Muscle of leg (tissue), 11 donors: ENCODE data around the gene RAD51B. TPM values are rescaled to one million over a fixed set of nuclear protein-coding genes. Genes with fewer than 3 reads are reported as not detected.

Experiments used
- DNase-seq: peaks from one replicate; pipeline ENCODE4 v3.0.0; 2013
- H3K27ac ChIP-seq: one replicate; pipeline ENCODE4 v1.5.1; 2013; ENCODE audit warnings: mild to moderate bottlenecking, low read length, control low read depth
- H3K27me3 ChIP-seq: one replicate; pipeline ENCODE4 v1.6.1; 2013; ENCODE audit warnings: low read length; ENCODE audit not compliant: control insufficient read depth, insufficient read depth
- H3K36me3 ChIP-seq: one replicate; pipeline ENCODE4 v1.6.1; 2013; ENCODE audit warnings: low read length; ENCODE audit not compliant: control insufficient read depth, insufficient read depth
- H3K4me1 ChIP-seq: one replicate; pipeline ENCODE4 v1.6.1; 2013; ENCODE audit warnings: low read length; ENCODE audit not compliant: control insufficient read depth, insufficient read depth
- H3K4me3 ChIP-seq: one replicate; pipeline ENCODE4 v1.5.1; 2013; ENCODE audit warnings: low read length, control low read depth
- H3K9me3 ChIP-seq: replicated peaks from 2 replicates; pipeline ENCODE4 v1.6.1; 2013; ENCODE audit warnings: low read depth, low read length; ENCODE audit not compliant: control insufficient read depth
- WGBS: methylation state at CpG from one replicate; pipeline ENCODE4 v1.1.5; 2013; ENCODE audit warnings: missing lambda C conversion rate; ENCODE audit not compliant: insufficient coverage; 5-methylcytosine and 5-hydroxymethylcytosine counted together
- polyA plus RNA-seq, 8 donors: library from polyadenylated mRNA; unstranded; fragments of 120-200 nt; gene quantifications; one replicate each; pipeline versions ENCODE4 v1.2.1 to v1.2.3, GENCODE V29; 2013; ENCODE audit warnings: inconsistent platforms in 1 of 8, low replicate concordance in 1 of 8; ENCODE audit not compliant: insufficient read length in 8 of 8, insufficient read depth in 1 of 8
- total RNA-seq: library from RNA; stranded (reverse); fragments of 120-200 nt; gene quantifications from one replicate; pipeline ENCODE4 v1.2.4, GENCODE V29; 2013

The RAD51B gene
- total and polyA plus RNA-seq, 9 donors: 6.0 to 16.5 (median 7.2) TPM

DNA sequence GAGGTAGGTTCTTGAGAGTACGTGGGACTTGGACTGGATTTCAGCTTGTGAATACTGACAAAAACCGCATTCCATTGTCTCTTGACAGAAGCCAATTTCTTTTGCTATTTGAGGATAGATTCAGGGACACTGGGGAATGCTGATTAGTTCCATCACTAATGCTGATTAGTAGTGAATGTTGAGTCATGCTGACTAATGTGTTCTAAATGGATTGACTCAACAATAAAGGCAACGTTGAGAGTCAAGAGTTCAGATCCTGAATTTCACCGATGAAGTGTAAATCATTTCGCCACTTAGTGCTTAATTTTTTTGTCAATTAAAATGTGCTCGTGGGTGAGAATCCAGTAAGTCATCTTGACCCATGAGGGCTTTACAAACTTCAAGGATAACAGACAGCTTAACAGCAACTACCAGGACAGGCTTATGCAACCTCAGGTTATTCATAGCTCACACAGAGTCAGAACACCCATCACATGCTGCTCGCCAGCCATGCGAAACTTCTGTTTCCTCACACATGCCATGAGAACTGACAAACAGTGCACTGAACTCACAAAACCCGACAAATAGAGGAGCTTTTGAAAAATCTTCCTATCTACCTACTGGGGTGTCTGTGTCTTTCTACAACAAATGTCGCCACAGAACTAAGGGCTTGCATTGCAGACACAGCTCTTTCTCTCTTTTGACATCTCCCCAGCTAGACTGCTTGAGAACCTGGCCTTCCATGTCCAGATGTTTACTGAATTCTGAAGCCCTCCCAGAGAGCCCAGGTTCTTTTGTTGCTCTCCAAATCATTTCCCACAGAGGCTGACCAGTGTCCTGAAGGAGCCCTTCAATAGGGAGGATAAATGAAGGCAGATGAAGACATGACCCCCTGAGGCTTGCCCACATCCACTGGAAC is 656.9 kb downstream of the RAD51B start:
- Histone ChIP-seq H3K9me3 (no peaks in the 10 kb centered on the region), H3K27me3 (no peaks in the 10 kb centered on the region), H3K4me1 (peaks cover 13% of the 10 kb centered on the region), H3K27ac (peak overlapping the region; percentile 65), H3K36me3 (no peaks in the 10 kb centered on the region), H3K4me3 (no peak overlapping the region)
- WGBS: 78% methylated on average over 8 of the region's 10 CpGs
- DNase-seq: peak; percentile 82

DNA sequence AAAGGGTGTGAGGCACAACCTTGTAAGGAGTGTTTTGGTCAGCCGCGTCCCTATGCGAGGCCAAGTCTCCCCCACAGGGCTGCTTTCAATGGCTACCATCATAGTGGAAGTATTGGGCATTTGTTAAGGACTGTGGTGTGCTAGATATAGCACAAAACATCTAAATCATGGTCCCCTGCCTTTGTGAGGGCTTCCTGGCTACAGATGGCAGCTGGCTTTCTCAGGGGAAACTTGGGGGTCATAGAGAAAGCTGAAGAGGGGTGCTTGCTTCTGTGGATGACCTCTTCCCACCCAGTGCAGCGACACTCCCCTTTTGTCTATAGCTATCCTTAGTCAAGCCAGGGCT is 657.5 kb downstream of the RAD51B start:
- no CpG with 5 or more reads among the region's 4 CpGs for WGBS
- Histone ChIP-seq H3K27me3 (no peaks in the 10 kb centered on the region), H3K27ac (peak overlapping the region; percentile 65), H3K9me3 (no peaks in the 10 kb centered on the region), H3K4me1 (peaks cover 8% of the 10 kb centered on the region), H3K36me3 (no peaks in the 10 kb centered on the region), H3K4me3 (no peak overlapping the region)
- no peak for DNase-seq

DNA sequence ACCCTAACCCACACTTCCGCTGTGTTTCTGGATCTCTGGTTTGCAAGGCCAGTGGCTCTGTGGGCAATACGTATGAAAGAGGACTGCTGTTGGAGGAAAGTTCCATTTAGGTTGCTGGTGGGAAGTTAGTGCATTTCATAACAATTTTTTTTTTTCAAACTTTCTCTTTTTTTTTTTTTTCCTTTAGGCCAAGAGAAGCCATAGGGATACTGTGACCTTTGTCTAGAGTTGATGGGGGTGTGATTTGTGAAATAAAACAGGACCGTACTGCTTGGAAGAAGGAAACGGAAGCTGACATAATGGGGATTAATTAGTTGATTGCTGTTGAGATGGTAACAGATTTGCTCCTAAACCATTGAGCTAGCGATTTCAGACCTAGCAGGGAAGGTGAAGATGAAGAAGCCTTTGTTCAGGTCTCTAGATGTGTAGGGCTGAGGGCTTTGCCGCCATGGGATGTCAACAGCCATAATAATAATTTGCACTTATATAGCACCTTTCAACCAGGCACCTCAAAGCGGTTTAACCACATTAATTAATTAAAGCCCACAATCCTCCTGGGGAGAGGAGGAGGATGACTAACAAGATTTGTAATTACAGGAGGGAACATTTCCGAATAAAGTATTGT is 658.0 kb downstream of the RAD51B start:
- H3K27ac ChIP-seq: peak overlapping the region; percentile 65
- WGBS: 82% methylated on average over 2 of the region's 8 CpGs

DNA sequence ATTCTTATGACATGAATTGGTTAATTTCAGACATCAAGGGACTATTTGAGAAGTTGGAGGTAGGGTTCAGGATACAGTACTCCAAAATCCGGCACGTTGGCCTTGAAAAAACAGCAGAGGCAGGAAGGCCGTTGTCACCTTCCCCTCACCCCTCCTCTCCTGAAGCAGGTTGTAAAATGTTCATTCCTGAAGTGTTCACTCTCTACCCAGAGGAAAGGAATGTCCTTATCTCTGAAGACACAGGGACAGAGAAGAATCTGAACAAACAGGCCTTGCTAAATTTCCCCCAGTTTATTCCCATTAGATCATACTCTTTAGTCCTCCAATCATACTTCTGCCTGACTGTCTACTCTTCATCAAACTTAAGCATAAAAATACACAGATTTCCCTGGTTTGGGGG is 659.7 kb downstream of the RAD51B start:
- no peak overlapping the region for H3K4me3 ChIP-seq
- H3K27ac ChIP-seq: no peak overlapping the region
- no peaks in the 10 kb centered on the region for H3K27me3 ChIP-seq
- WGBS: no CpG with 5 or more reads among the region's 3 CpGs
- DNase-seq: no peak
- H3K9me3 ChIP-seq: no peaks in the 10 kb centered on the region
- peaks cover 3% of the 10 kb centered on the region for H3K4me1 ChIP-seq
- no peaks in the 10 kb centered on the region for H3K36me3 ChIP-seq

More for the DNA sequence above, 658.0 kb downstream of the RAD51B start:
- Histone ChIP-seq H3K4me3 (no peak overlapping the region), H3K27me3 (no peaks in the 10 kb centered on the region), H3K4me1 (peaks cover 5% of the 10 kb centered on the region), H3K36me3 (no peaks in the 10 kb centered on the region), H3K9me3 (no peaks in the 10 kb centered on the region)
- no peak for DNase-seq

DNA sequence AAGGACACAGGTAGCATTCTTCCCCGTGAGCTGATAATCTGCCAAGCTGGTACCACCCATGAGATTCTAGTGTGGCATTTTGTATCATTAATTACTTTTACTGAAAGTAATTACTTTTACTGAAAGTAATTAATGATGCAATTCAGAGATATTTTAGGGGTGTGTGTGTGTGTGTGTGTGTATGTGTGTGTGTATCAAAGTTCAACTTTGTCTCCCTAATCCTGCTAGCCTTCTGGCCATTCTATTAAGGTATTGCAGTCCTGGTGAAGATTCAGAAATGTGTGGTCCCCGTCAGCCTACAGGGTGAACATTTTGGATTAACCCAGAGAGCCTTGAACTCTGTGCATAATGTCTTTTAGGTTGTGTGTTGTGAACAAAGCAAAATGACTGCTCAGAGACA is 662.4 kb downstream of the RAD51B start:
- WGBS: 100% methylated on average over 1 of the region's 2 CpGs
- no peak overlapping the region for H3K27ac ChIP-seq
- no peaks in the 10 kb centered on the region for H3K9me3 ChIP-seq
- H3K4me3 ChIP-seq: no peak overlapping the region
- DNase-seq: no peak
- no peaks in the 10 kb centered on the region for H3K27me3 ChIP-seq
- H3K36me3 ChIP-seq: no peaks in the 10 kb centered on the region
- H3K4me1 ChIP-seq: no peaks in the 10 kb centered on the region

DNA sequence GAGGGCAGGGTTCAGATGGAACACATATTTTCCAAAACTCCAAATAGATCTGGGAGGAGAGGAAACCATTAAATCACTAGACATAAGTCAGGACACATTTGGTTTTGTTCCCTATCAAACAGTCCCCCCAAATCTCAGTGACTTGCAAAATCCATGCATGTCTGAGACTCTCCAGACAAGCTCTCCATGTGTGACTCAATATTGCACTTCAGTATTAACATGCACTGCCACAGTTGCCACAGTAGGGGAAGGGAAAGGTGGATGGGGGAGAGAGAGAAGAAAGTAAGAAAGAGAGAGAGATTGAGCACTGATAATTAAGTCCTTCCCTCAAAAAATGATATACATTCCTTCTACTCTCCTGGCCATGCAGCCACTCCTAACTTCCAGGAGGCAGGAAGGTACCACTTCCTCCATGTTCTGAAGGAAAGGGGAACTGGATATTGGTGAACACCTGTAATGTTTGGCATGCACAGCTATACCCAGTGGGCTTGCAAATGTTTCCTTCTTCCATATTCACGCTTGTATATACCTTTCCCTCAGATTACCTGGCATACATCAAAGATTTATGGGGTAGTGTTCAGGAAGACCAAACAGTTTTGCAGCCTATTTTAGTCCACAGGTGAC is 663.3 kb downstream of the RAD51B start:
- DNase-seq: no peak
- no peaks in the 10 kb centered on the region for H3K27me3 ChIP-seq
- H3K27ac ChIP-seq: no peak overlapping the region
- H3K4me3 ChIP-seq: no peak overlapping the region
- H3K9me3 ChIP-seq: no peaks in the 10 kb centered on the region
- H3K36me3 ChIP-seq: no peaks in the 10 kb centered on the region
- H3K4me1 ChIP-seq: no peaks in the 10 kb centered on the region
- no CpG with 5 or more reads among the region's 1 CpG for WGBS

DNA sequence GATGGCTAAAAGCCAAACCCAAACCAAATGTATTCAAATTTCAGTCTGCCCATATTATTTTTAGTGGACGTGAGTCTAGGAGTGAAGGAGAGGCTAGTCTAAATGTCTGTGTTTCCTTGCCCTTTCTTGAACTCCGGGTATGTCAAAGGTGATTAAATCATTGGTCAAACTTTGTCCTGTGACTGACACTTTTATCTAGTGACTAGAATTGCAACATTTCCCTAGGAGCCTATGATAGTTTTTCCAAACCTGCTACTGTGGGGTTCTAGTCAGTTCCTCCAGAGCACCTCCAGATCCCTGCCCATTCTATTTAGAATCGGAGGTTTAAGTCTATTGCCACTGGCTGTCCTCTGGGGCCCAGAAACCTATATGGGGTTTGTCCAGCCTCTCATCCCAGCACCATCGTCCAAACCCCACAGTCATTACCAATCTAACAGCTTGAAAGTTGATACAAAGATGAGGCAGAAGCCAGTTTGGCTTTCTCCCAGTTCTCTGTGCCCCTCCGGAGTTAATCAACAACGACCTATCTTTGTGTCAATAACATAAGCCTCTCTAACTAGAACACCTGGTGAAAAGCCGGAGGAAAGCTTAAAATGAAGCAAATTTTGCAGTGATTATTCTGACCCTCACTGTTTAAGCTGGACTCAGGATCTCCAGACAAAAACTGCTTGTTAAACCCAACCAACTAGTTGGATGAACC is 666.6 kb downstream of the RAD51B start:
- Histone ChIP-seq H3K4me1 (no peaks in the 10 kb centered on the region), H3K9me3 (no peaks in the 10 kb centered on the region), H3K4me3 (no peak overlapping the region), H3K36me3 (no peaks in the 10 kb centered on the region), H3K27ac (no peak overlapping the region), H3K27me3 (no peaks in the 10 kb centered on the region)
- no peak for DNase-seq
- WGBS: 81% methylated on average over 3 of the region's 7 CpGs

DNA sequence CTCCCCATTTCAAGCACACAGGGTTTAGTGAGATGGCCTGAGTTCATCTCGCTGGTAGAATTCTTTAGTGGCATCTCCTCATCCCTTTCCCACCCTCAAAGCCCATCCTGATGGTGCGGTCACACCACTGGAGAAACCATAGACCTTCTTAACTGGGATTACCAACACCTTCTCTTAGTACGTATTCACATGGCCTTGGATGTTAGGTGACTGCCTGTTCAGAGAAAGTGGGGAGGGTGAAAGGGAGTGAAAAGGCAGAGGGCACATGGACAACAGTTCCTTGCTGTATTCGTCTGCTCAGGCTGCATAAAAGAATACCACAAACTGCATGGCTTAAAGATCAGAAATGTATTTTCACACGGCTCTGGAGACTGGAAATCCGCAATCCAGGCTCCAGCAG is 667.2 kb downstream of the RAD51B start:
- Histone ChIP-seq H3K27me3 (no peaks in the 10 kb centered on the region), H3K36me3 (no peaks in the 10 kb centered on the region), H3K9me3 (no peaks in the 10 kb centered on the region), H3K4me1 (no peaks in the 10 kb centered on the region), H3K4me3 (no peak overlapping the region), H3K27ac (no peak overlapping the region)
- no peak for DNase-seq
- 90% methylated on average over 2 of the region's 6 CpGs for WGBS

DNA sequence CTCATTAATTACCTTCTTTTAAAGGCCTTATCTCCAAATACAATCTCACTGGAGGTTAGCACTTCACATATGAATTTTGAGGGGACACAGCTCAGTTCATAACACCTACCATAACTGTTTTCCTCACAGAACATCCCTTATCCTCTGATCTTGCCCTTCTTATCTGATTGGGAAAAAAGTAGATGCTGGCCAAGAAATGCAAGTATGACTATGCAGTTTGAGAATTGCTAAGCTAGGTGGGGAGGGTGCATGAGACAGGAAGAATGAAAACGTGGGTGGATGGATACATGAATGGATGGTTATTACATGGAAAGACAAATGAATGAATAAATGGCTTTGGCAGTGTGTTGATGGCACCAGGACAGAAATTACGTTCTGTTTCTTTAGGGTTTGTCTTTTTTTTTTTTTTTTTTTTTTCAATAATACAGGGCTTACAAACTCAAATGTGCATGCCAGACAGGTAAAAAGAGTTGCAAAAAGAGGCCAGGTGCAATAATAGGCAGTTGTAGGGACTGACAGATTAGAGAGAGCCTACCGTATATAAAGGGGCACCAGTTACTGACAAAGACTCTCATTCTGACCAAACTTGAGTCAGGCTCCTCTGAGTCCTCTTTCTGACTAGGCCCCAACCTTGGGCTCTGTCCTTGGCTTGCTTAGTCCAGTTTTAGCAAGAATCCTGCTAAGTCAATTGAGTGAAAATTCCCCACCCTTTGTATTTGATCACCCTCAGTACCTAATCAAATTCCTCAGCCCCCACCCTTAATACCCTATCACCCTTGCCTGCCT is 668.4 kb downstream of the RAD51B start:
- H3K27me3 ChIP-seq: no peaks in the 10 kb centered on the region
- H3K9me3 ChIP-seq: no peaks in the 10 kb centered on the region
- no peak for DNase-seq
- 41% methylated on average over 2 of the region's 3 CpGs for WGBS
- no peaks in the 10 kb centered on the region for H3K4me1 ChIP-seq
- H3K4me3 ChIP-seq: no peak overlapping the region
- no peaks in the 10 kb centered on the region for H3K36me3 ChIP-seq
- H3K27ac ChIP-seq: no peak overlapping the region
